H54 (cell line): ENCODE results near the gene TFRC.
"Not testable (repeated sequence)": the region's sequence is repeated elsewhere in the genome, so short reads cannot be mapped to it uniquely, and the experiment has no call there.

ENCODE experiments used
- DNase-seq: peaks from one replicate; pipeline ENCODE4 v3.0.0; 2011; ENCODE audit warnings: low spot score, mixed read lengths; ENCODE audit not compliant: insufficient read length
- FAIRE-seq: peaks from 3 replicates; lab custom pipeline; 2011; peaks lifted over from hg19 to GRCh38; lab: Jason Lieb, UNC
- POLR2A ChIP-seq: IDR thresholded peaks from 2 replicates; pipeline ENCODE4 v1.6.1; 2011; ENCODE audit warnings: low read depth, mild to moderate bottlenecking, low read length

TFRC gene

DNA sequence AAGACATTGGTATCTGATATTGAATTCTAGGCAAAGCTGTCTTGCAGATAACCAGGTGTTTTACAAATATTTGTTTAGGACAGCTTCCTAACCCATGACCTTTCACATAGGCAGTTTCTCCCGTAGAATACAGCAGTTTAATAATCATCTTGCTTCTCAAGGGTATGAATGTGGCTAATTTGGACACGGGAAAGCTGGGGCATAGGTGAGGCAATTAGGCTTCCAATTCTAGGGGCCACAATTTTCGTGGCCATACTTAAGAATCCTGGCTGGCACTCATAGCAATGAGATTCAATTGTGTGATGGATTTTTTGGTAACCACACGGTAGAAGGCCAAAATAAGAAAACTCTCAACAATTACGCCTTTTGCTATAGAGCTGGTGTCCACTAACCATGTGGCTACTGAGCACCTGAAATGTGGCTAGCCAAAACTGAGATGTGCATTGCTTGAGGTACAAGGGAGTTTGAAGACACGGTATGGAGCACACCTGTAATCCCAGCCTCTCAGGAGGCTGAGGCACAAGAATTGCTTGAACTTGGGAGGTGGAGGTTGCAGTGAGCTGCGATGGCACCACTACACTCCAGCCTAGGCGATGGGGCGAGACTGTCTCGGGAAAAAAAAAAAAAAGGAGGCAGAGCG is 34.4 kb downstream of the TFRC start:
- FAIRE-seq: no peak
- TF ChIP-seq POLR2A: no peak

DNA sequence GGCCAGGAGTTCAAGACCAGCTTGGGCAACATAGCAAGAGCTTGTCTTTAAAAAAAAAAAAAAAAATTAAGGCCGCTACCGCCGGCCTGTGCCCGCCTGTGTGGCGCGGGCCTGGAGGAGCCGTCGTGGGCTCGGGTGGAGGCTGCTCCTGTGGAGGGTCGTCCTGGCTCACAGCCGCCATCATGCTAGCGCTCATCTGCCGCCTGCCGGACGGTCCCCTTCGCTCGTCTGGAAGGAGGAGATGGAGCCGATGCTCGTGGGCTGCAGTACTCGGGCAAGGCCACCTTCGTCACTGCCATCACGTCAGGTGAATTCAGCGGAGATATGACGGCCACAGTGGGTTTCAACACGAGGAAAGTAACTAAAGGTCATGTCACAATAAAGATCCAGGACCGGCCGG is 37.4 kb downstream of the TFRC start:
- TF ChIP-seq POLR2A: no peak

More for the DNA sequence above, 34.4 kb downstream of the TFRC start:
- no peak for DNase-seq

DNA sequence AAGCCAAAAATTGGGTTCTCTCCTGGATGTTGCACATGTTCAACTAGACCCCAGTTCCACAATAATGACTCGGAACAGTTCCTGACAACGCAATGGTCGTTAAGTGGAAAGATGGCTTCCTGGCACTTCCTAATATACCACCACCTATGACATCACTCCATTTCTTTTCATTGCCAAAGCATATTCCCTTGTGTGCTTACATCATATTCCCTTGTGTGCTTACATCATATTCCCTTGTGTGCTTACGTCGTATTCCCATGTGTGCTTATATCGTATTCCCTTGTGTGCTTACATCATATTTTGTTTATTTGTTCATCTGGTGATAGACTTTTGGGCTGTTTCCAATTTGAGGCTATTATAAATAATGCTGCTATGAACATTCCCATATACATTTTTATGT is 39.2 kb downstream of the TFRC start:
- no peak for TF ChIP-seq POLR2A
- no peak for DNase-seq
- FAIRE-seq: peak; percentile 89

More for the DNA sequence above, 37.4 kb downstream of the TFRC start:
- DNase-seq (no peak), FAIRE-seq (no peak)

DNA sequence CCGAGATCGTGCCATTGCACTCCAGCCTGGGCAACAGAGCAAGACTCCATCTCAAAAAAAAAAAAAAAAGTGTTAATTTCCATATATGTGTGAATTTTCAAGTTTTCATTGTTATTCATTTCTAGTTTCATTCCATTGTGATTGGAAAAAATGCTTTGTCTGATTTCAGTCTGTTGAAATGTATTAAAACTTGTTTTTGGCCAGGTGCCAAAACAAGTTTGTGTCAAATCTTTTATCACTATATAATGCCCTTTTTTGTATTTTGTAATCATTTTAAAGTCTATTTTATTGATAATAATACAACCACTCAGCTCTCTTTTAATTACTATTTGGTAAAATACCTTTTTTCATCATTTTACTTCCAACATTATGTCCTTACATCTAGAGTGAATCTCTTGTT is 42.5 kb downstream of the TFRC start:
- no peak for TF ChIP-seq POLR2A
- no peak for DNase-seq
- FAIRE-seq: no peak

DNA sequence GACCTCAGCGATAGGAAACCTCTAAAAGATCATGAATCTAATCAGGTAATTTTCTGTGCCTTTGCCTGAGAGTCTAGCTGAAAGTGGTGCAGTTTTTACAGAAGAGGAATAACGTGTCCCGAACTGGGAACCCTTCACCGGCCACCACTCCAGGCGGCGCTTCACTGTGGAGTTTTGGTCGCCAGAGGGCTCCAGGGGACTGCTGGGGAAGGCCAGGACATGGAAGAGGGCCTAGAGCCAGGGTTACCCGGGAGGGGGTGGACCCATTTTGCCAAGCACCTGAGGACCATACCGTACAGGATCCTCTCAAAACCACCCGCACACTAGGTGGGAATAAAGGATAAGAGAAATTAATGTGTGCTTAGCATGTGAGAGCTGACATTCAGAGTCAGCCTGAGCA is 55.8 kb downstream of the TFRC start:
- peak; percentile 87 for FAIRE-seq
- not testable (repeated sequence) for DNase-seq

DNA sequence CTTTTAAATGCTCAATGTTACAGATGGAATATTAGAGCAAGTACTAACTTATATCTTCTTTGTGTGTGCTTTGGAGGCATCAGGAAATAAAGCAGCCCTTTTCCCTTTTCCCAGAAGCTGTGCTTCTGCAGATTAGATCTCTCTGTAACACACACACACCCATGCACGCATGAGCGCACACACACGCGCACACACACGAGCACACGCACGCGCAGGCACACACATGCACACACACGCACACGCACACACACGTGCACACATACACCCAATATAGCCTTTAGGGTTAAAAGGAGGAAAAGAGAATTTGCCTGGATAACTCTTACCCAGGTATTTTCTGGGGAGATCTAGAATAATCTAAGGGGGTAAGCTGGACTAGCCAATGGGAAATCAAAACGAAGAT is 56.9 kb downstream of the TFRC start:
- no peak for DNase-seq
- peak; percentile 33 for FAIRE-seq
- no peak for TF ChIP-seq POLR2A

DNA sequence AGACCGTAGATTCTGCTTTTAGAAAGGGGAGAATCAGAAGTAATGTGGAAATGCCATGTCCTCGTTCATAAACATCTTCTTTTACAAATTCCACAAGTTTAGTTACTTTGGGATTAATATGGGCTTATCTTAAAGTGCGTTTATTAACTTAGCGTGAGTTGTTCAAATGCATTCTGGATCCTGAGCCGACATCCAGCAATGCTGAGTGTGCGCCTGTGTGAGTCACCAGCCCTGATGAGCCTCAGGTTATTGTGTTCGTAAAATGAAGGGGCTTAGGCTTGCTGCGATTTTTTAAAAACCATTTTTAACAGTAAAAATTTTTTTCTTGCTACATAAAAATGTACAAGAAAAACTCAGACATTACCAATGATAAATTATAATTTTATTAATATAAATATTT is 57.9 kb downstream of the TFRC start:
- no peak for DNase-seq
- no peak for TF ChIP-seq POLR2A
- no peak for FAIRE-seq

DNA sequence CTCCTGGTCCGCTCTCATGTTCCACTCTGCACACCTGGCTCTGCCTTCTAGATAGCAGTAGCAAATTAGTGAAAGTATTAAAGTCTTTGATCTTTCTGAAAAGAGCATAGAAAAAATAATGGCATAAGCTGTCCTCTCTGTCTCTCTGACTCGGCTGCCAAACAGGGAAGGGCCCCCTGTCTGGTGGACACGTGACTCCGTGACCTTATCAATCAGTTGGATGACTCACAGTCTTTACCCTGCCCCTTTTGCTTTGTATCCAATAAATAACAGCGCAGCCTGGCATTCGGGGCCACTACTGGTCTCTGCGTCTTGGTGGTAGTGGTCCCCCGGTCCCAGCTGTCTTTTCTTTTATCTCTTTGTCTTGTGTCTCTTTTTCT is 59.4 kb downstream of the TFRC start:
- DNase-seq, FAIRE-seq: not testable (repeated sequence)

DNA sequence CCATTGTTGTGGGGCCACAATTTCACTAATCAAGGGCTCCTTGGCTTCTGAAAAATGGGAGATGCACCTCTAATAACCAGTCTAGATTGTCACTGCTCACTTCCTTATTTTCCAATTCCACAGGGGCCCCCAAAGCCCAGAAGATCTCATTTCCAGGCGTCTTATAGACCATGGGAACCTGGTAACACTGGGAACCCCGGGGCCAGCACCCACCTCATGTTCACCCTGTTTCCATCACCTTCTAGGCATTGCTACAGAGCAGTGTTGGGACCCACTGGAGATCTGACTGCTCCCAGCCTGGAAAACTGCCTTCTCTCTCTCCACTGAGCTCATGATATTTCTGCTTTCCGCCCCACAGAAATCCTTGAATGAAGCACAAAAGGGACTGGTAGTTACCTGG is 61.5 kb downstream of the TFRC start:
- DNase-seq (no peak), FAIRE-seq (no peak)
- no peak for TF ChIP-seq POLR2A

DNA sequence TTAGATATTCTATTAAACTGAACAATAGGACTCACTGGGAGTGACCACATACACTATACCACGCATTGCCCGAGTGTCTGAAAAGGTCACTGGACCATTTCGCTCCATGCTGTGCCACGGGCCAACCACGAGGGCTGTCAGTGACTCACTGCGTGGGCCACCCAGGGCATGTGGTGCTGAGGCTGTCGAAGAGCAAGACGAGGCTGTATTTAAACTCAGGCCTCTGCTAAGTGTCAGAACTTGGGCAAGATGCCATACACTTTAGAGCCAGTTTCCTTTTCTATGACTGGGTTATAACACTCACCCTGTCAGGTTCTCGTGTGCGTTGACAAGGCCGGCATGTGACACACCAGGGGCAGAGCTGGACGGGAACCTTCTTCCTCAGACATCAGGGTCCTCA is 62.3 kb downstream of the TFRC start:
- FAIRE-seq, DNase-seq: not testable (repeated sequence)

DNA sequence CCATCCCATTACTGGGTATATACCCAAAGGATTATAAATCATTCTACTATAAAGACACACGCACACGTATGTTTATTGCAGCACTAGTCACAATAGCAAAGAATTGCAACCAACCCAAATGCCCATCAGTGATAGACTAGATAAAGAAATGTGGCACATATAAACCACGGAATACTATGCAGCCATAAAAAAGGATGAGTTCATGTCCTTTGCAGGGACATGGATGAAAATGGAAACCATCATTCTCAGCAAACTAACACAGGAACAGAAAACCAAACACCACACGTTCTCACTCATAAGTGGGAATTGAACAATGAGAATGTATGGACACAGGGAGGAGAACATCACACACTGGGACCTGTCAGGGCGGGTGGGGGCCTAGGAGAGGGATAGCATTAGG is 63.7 kb downstream of the TFRC start:
- FAIRE-seq, DNase-seq: not testable (repeated sequence)

DNA sequence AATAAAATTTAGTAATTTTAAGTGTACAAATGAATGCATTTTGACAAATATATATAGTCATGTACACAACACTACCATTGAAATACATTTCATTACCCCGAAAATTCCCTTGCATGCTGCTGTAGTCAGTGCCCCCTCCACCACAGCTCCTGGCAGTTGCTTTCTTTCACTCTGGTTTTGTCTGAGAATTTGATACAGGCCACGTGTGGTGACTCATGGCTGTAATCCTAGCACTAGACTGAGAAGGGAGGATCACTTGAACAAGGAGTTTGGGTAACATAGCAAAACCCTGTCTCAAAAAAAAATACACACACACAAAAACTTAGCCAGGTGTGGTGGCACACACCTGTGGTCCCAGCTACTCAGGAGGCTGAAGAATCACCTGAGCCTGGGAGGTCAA is 65.4 kb downstream of the TFRC start:
- TF ChIP-seq POLR2A: no peak
- DNase-seq (peak; percentile 57), FAIRE-seq (peak; percentile 99)

DNA sequence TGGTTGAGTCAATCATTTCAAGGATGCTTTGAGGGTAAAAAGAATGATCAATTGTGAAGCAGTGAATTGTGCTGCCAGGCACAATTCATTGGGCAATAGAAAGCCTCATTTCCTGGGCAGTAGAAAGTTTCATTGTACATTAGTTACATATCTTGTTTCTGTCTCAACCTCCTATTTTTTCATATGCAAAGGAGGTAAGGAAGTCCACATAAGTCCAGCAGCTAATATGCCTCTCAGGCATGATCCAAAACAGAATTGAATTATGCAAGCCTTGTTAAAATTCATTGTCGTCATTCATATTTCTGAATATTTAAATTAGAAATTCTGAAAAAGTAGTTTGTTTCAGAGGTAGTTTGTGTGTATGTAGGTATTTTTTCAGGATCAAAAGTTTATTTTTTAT is 65.8 kb downstream of the TFRC start:
- no peak for DNase-seq
- no peak for FAIRE-seq
- TF ChIP-seq POLR2A: no peak

DNA sequence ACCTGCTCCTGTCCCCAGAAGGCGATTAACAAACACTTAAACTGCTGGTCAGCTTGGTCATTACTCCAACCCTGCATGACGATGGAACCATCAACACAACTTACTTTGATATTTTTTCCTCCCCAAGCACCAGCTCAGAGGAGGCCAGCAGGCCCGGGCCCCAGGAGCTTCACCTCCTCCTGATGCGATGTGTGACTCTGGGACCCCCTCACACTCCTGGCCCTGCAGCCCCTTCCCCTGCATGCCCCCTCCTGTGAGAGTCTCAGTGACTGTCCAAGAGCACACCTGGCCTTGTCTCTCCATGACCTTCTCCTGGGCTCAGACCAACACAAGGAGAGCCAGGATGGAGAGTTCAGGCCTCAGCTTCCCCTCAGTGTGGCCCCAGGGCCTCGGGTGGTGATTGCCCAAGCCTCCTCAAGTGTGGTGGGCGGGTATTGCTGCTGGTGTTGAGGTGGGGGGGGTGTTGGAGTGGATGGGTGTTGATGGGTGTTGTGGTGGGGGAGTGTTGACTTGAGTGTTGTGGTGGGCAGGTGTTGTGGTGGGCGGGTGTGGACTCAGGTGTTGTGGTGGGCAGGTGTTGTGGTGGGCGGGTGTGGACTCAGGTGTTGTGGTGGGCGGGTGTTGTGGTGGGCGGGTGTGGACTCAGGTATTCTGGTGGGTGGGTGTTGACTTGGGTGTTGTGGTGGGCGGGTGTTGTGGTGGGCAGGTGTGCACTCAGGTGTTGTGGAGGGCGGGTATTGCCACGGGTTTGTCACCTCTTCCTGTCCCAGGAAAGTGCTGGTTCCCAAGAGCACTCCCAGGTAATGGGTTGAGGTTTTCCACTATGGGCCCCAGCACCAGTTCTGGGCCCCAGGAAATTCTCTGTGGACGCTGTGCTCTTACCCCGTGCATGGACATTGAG is 68.1 kb downstream of the TFRC start:
- no peak for FAIRE-seq
- no peak for DNase-seq
- no peak for TF ChIP-seq POLR2A

DNA sequence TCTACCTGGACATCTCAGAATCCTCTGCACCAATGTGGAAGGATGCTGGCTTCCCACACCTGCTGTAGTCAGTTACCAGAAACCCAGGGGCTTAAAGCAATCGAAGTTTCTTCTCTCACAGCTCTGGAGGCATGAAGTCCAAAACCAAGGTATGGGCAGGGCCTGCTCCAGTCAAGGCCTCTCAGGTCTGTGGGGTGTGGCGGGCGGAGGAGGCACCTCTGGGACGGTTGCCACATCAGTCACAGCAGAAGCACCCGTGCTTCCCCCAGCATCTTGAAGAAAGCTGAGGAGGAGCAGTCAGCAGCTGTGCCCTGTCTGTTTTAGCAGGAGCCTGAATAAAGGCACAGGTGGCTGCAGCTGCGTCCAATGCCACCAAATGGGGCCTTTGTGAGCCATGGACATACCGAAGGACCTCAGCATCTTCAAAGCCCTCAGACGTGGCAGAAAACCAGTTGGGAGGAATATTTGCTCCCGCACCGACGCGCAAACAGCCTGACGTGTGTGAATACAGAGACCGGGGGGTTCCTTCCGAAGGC is 68.9 kb downstream of the TFRC start:
- TF ChIP-seq POLR2A: no peak
- DNase-seq (no peak), FAIRE-seq (no peak)
